ENCODE data around the gene CEBPG.

CEBPG gene

GRCh38 chr19:33395561-33396550 lies 22.3 kb downstream of the CEBPG start:
- no peak for DNase-seq

- DNase-seq: no peak
Observed at GRCh38 chr19:33396701-33397535, 23.4 kb downstream of the CEBPG start.

GRCh38 chr19:33397536-33398360 lies 24.2 kb downstream of the CEBPG start:
- DNase-seq: no peak

GRCh38 chr19:33398361-33399060 lies 25.0 kb downstream of the CEBPG start:
- no peak for DNase-seq

- no peak for DNase-seq
Observed at GRCh38 chr19:33399081-33399744, 25.7 kb downstream of the CEBPG start.

- DNase-seq: no peak
Observed at GRCh38 chr19:33399745-33400681, 26.5 kb downstream of the CEBPG start.

GRCh38 chr19:33400856-33401682 lies 27.6 kb downstream of the CEBPG start:
- DNase-seq: no peak

GRCh38 chr19:33401683-33402420 lies 28.3 kb downstream of the CEBPG start:
- DNase-seq: no peak

GRCh38 chr19:33402421-33403220 lies 29.1 kb downstream of the CEBPG start:
- DNase-seq: no peak

- no peak for DNase-seq
Observed at GRCh38 chr19:33403221-33403972, 29.9 kb downstream of the CEBPG start.

GRCh38 chr19:33403973-33404304 lies 30.4 kb downstream of the CEBPG start:
- no peak for DNase-seq

GRCh38 chr19:33404506-33405253 lies 31.2 kb downstream of the CEBPG start:
- DNase-seq: no peak

- DNase-seq: no peak
Observed at GRCh38 chr19:33405254-33405552, 31.7 kb downstream of the CEBPG start.

GRCh38 chr19:33405553-33406461 lies 32.3 kb downstream of the CEBPG start:
- DNase-seq: no peak

- peak; percentile 8 for DNase-seq
Observed at GRCh38 chr19:33406521-33407139, 33.1 kb downstream of the CEBPG start.

Measured in NCI-H2029 treated with DMSO at 0.1 percent for 48 hours (cell line).